SK-N-SH (cell line): ENCODE measurements around the gene ZIM2.

Experiments
- EP300 ChIP-seq, 2 experiments: IDR thresholded peaks; 2 replicates each; pipeline versions ENCODE4 v1.4.0 to v1.6.1; 2012; ENCODE audit warnings: borderline replicate concordance in 1 of 2, low read depth in 1 of 2, low read length in 1 of 2
- EZH2phosphoT487 ChIP-seq: fragments of 200-600 bp; sonication (generic); IDR thresholded peaks from 2 replicates; pipeline ENCODE4 v1.6.1; 2017; ENCODE audit warnings: low read depth, mixed run types, mild to moderate bottlenecking, antibody characterized with exemption, moderate library complexity, borderline replicate concordance
- GABPA ChIP-seq: IDR thresholded peaks from 2 replicates; pipeline ENCODE4 v1.4.0; 2012; ENCODE audit warnings: low read depth, mild to moderate bottlenecking
- JUND ChIP-seq: IDR thresholded peaks from 2 replicates; pipeline ENCODE4 v1.4.0; 2012
- NFIC ChIP-seq: IDR thresholded peaks from 2 replicates; pipeline ENCODE4 v1.4.0; 2012; ENCODE audit warnings: borderline replicate concordance
- RFX5 ChIP-seq: IDR thresholded peaks from 2 replicates; pipeline ENCODE4 v1.6.1; 2012; ENCODE audit warnings: mild to moderate bottlenecking, improper control_type of control experiment, low read length
- SIN3A ChIP-seq: IDR thresholded peaks from 2 replicates; pipeline ENCODE4 v1.6.1; 2012; ENCODE audit warnings: low read depth, mild to moderate bottlenecking, low read length, moderate library complexity, borderline replicate concordance
- TF ChIP-seq, protein P1 (sequence below): fragments of 200-600 bp; sonication (generic); IDR thresholded peaks from 2 replicates; pipeline ENCODE4 v1.6.1; 2017; ENCODE audit warnings: antibody characterized with exemption, mild to moderate bottlenecking, moderate library complexity
- TF ChIP-seq, protein P2 (sequence below): IDR thresholded peaks from 2 replicates; pipeline ENCODE4; 2012
- TF ChIP-seq, protein P3 (sequence below): IDR thresholded peaks from 2 replicates; pipeline ENCODE4 v1.4.0; 2012; ENCODE audit warnings: low read depth

DNA sequence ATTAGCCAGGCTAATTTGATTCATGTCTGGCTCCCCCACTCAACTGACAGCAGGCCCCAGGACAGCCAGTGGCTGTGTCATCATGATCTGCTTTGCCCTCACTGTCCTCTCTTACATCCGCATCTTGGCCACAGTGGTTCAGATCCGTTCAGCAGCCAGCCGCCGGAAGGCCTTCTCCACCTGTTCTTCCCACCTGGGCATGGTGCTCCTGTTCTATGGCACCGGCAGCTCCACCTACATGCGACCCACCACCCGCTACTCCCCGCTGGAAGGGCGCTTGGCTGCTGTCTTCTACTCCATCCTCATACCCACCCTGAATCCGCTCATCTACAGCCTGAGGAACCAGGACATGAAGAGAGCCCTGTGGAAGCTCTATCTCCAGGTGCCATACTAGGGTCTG is 79.7 kb downstream of the ZIM2 start:
- no peak for TF ChIP-seq EP300 (IDR thresholded peaks at IDR 0.05; ENCODE audit: borderline replicate concordance in 1 of 2, low read depth in 1 of 2, low read length in 1 of 2)
- TF ChIP-seq, protein P1, sequence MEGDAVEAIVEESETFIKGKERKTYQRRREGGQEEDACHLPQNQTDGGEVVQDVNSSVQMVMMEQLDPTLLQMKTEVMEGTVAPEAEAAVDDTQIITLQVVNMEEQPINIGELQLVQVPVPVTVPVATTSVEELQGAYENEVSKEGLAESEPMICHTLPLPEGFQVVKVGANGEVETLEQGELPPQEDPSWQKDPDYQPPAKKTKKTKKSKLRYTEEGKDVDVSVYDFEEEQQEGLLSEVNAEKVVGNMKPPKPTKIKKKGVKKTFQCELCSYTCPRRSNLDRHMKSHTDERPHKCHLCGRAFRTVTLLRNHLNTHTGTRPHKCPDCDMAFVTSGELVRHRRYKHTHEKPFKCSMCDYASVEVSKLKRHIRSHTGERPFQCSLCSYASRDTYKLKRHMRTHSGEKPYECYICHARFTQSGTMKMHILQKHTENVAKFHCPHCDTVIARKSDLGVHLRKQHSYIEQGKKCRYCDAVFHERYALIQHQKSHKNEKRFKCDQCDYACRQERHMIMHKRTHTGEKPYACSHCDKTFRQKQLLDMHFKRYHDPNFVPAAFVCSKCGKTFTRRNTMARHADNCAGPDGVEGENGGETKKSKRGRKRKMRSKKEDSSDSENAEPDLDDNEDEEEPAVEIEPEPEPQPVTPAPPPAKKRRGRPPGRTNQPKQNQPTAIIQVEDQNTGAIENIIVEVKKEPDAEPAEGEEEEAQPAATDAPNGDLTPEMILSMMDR, result no peak
- no peak for TF ChIP-seq RFX5
- TF ChIP-seq, protein P2, sequence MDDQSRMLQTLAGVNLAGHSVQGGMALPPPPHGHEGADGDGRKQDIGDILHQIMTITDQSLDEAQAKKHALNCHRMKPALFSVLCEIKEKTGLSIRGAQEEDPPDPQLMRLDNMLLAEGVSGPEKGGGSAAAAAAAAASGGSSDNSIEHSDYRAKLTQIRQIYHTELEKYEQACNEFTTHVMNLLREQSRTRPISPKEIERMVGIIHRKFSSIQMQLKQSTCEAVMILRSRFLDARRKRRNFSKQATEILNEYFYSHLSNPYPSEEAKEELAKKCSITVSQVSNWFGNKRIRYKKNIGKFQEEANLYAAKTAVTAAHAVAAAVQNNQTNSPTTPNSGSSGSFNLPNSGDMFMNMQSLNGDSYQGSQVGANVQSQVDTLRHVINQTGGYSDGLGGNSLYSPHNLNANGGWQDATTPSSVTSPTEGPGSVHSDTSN, result no peak
- no peak for TF ChIP-seq GABPA
- no peak for TF ChIP-seq NFIC
- TF ChIP-seq, protein P3, sequence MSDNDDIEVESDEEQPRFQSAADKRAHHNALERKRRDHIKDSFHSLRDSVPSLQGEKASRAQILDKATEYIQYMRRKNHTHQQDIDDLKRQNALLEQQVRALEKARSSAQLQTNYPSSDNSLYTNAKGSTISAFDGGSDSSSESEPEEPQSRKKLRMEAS, result no peak
- no peak for TF ChIP-seq EZH2phosphoT487
- no peak for TF ChIP-seq SIN3A
- no peak for TF ChIP-seq JUND
